Upper lobe of right lung (tissue), 1 donor: Measurements from ENCODE around the gene SLC13A3. TPM values are rescaled to one million over a fixed set of nuclear protein-coding genes. Genes with fewer than 3 reads are reported as not detected.

ENCODE experiments used
- ATAC-seq: fragments of 200-7000 bp; cut with Tn5 transposase; one replicate; pipeline ENCODE4 v1.9.1; 2020; ENCODE audit warnings: mild to moderate bottlenecking, moderate library complexity
- DNase-seq: peaks from one replicate; pipeline ENCODE4 v3.0.0-alpha.2; 2020
- H3K27ac ChIP-seq: fragments of 200-600 bp; one replicate; pipeline ENCODE4 v1.8.0; 2022
- H3K27me3 ChIP-seq: fragments of 200-600 bp; one replicate; pipeline ENCODE4 v1.8.0; 2022; ENCODE audit warnings: mild to moderate bottlenecking
- H3K36me3 ChIP-seq: fragments of 200-600 bp; one replicate; pipeline ENCODE4 v1.8.0; 2022
- H3K4me1 ChIP-seq: fragments of 200-600 bp; one replicate; pipeline ENCODE4 v1.8.0; 2022
- H3K4me3 ChIP-seq: fragments of 200-600 bp; one replicate; pipeline ENCODE4 v1.8.0; 2022; ENCODE audit warnings: mild to moderate bottlenecking
- H3K9me3 ChIP-seq: fragments of 200-600 bp; one replicate; pipeline ENCODE4 v1.8.0; 2022
- intact Hi-C: fragments of 100-400 bp; cut with DNase I; formaldehyde crosslinking; loops from one replicate; pipeline ENCODE4 v1.11.0; 2022
- total RNA-seq: library from RNA; stranded (reverse); fragmentation: NEBNext Ultra II Directional; extraction: Animal tissue kit (Norgen Biotek cat#: 25700); gene quantifications from one replicate; pipeline ENCODE4 v1.2.1, GENCODE V29; 2021
- TF ChIP-seq, protein P1 (sequence below): fragments of 200-600 bp; IDR thresholded peaks from one replicate; pipeline ENCODE4 v1.8.0; 2022; ENCODE audit warnings: antibody characterized with exemption
- donor health status: DM: no; HTN: yes; CAD: no; lungs with severe emphysema.

SLC13A3 gene
- total RNA-seq, 1 donor from 2014 or later, result 1.6 TPM

DNA sequence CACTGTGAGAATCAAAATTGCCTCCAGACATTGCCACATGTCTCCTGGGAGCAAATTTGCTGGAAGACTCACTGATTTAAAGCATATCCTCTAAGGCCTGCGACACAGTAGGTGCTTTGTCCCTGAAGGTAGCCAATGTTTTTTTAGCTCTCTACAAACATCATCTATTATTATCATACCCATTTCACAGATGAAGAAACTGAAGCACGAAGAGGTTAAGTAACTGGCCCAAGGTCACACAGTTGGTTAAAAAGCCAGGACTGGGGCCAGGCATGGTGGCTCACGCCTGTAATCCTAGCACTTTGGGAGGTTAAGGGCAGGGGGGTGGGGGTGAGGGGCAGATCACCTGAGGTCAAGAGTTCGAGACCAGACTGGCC lies 12.4 kb downstream of the SLC13A3 start:
- Histone ChIP-seq H3K4me3 (no peak overlapping the region), H3K4me1 (no peaks in the 10 kb centered on the region), H3K9me3 (no peaks in the 10 kb centered on the region), H3K36me3 (no peaks in the 10 kb centered on the region), H3K27me3 (no peaks in the 10 kb centered on the region), H3K27ac (no peak overlapping the region)
- DNase-seq (no peak), ATAC-seq (no peak)
- intact Hi-C loops, result no loop called here
- TF ChIP-seq, protein P1, sequence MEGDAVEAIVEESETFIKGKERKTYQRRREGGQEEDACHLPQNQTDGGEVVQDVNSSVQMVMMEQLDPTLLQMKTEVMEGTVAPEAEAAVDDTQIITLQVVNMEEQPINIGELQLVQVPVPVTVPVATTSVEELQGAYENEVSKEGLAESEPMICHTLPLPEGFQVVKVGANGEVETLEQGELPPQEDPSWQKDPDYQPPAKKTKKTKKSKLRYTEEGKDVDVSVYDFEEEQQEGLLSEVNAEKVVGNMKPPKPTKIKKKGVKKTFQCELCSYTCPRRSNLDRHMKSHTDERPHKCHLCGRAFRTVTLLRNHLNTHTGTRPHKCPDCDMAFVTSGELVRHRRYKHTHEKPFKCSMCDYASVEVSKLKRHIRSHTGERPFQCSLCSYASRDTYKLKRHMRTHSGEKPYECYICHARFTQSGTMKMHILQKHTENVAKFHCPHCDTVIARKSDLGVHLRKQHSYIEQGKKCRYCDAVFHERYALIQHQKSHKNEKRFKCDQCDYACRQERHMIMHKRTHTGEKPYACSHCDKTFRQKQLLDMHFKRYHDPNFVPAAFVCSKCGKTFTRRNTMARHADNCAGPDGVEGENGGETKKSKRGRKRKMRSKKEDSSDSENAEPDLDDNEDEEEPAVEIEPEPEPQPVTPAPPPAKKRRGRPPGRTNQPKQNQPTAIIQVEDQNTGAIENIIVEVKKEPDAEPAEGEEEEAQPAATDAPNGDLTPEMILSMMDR, result no peak

DNA sequence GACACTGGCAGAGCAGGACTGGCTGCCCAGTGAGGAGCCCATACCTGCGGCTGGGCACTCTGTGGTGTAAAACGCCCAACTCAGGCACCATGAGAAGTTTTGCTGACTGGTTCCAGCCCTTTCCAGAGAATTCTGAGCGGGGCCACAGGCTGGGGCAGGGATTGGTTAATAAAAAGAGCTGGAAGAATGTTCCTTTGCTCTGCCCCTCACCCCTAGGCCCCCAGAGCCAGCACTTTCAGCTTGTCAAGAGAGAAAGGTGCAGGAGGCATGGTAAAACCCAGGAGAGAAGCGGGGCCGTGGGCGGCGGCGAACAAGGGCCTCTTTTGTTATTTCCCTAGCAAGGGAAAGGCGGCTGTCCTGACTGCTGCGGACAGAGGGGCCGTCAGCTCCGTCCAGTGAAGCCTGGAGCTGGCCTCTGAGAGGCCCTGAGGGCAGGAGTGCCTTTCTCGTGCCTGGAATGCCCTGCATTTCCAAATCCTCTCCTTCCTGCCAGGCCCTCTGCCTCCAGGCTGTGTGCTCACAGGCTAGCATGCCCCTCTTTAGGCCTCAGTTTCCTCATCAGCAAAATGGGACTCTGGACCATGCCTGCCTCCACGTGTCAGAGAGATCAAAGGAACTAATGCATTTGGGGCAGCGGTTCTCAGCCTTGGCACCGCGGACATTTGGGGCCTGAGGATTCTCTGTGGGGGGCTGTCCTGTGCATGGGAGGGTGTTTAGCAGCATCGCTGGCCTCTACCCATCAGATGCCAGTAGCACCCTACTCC lies 12.9 kb downstream of the SLC13A3 start:
- DNase-seq (no peak), ATAC-seq (no peak)
- TF ChIP-seq, protein P1, result no peak
- Histone ChIP-seq H3K27me3 (no peaks in the 10 kb centered on the region), H3K36me3 (no peaks in the 10 kb centered on the region), H3K9me3 (no peaks in the 10 kb centered on the region), H3K27ac (no peak overlapping the region), H3K4me1 (no peaks in the 10 kb centered on the region), H3K4me3 (no peak overlapping the region)
- intact Hi-C loops, result no loop called here

DNA sequence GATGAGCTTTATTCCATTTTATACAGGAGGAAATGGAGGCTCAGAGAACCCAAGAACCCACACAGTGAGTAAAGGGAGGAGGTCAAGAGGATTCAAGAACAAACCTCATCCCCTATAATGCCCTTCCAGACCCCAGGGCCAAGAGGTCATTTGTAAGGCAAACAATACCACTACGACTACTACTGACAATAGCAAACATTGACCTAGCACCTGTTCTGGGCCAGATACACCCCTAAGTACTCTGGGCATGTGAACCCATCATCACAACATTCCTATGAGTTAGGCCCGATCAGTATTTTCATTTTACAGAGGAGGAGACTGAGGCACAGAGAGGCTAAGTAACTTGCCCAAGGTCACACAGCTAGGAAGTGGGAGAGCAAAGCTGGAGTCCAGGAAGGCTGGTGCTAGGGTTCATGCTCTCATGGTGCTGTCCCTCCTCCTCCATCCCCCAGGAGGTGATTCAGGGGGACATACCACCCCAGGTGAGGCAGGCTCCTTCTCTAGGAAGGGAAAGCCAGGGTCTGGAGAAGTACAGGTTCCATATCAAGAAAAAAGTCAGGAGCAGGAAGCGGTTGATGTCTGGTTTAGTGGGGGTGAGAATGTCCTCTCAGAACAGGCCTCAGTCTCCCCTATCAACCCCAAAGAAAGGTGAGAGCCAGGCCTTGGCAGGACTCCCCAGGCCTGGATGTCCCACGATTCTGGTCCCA lies 13.7 kb downstream of the SLC13A3 start:
- Histone ChIP-seq H3K4me1 (no peaks in the 10 kb centered on the region), H3K27ac (no peak overlapping the region), H3K27me3 (no peaks in the 10 kb centered on the region), H3K4me3 (no peak overlapping the region), H3K9me3 (no peaks in the 10 kb centered on the region), H3K36me3 (no peaks in the 10 kb centered on the region)
- no peak for DNase-seq
- ATAC-seq, result no peak
- intact Hi-C loops, result no loop called here
- TF ChIP-seq, protein P1, result no peak

DNA sequence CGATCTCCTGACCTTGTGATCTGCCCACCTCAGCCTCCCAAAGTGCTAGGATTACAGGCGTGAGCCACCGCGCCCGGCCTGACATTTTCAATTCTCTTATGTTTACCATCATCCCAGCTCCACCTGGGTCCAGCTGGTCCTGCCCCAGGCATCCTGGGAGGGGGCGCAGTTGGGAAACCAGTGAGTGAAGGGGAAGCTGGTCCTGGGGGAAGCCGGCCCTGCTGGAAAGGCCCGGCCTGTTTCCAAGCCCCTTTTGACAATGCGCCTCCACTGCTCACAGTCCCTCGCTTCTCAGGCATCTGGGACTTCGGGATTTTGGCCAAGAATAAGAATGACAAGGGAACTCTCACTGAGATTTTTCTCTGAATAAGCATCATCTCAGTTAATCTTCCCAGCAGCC lies 14.2 kb downstream of the SLC13A3 start:
- Histone ChIP-seq H3K27me3 (no peaks in the 10 kb centered on the region), H3K4me1 (no peaks in the 10 kb centered on the region), H3K9me3 (no peaks in the 10 kb centered on the region), H3K4me3 (no peak overlapping the region), H3K27ac (no peak overlapping the region), H3K36me3 (no peaks in the 10 kb centered on the region)
- DNase-seq (no peak), ATAC-seq (no peak)
- intact Hi-C loops, result no loop called here
- TF ChIP-seq, protein P1, result no peak

DNA sequence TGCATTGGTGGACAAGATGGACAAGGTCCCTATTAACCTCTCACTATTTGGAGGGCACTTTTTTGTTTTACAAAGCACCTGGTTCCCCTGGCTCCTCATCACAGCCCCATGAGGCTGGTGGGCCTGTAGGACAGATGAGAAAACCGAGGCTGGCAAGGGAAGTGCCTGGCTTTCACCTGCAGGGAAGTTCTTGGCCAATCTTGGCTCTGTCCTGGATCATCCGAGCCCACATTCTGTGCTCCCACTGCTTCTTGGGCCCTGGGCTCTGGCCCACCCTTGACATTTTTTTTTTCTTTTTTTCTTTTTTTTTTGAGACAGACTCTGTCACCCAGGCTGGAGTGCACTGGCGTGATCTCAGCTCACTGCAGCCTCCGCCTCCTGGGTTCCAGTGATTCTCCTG lies 14.7 kb downstream of the SLC13A3 start:
- no peak for DNase-seq
- no peaks in the 10 kb centered on the region for H3K27me3 ChIP-seq
- intact Hi-C loops, result no loop called here
- no peak overlapping the region for H3K27ac ChIP-seq
- no peak for ATAC-seq
- TF ChIP-seq, protein P1, result no peak
- no peaks in the 10 kb centered on the region for H3K4me1 ChIP-seq
- no peaks in the 10 kb centered on the region for H3K9me3 ChIP-seq
- no peaks in the 10 kb centered on the region for H3K36me3 ChIP-seq
- H3K4me3 ChIP-seq, result no peak overlapping the region
